Left lung (tissue), 10 donors: ENCODE data around the gene NFIA. TPM values are rescaled to one million over a fixed set of nuclear protein-coding genes. Genes with fewer than 3 reads are reported as not detected.

ENCODE experiments used
- ATAC-seq: fragments of 200-7000 bp; cut with Tn5 transposase; one replicate; pipeline ENCODE4 v1.9.1; 2020; ENCODE audit warnings: moderate library complexity
- DNase-seq, 4 donors: peaks; one replicate each; pipeline ENCODE4 v3.0.0-alpha.2; 2013 to 2020
- H3K27ac ChIP-seq, 2 donors: fragments of 200-600 bp; sonication (generic) in 1 of 2; one replicate each; pipeline versions ENCODE4 v1.5.0 to v1.8.0; 2020 to 2021
- H3K27me3 ChIP-seq, 2 donors: fragments of 200-600 bp; sonication (generic) in 1 of 2; one replicate each; pipeline versions ENCODE4 v1.5.0 to v1.8.0; 2020 to 2021
- H3K36me3 ChIP-seq, 2 donors: fragments of 200-600 bp; sonication (generic) in 1 of 2; one replicate each; pipeline versions ENCODE4 v1.5.0 to v1.8.0; 2020 to 2021
- H3K4me1 ChIP-seq, 2 donors: fragments of 200-600 bp; one replicate each; pipeline ENCODE4 v1.8.0; 2021
- H3K4me3 ChIP-seq, 2 donors: fragments of 200-600 bp; sonication (generic) in 1 of 2; one replicate each; pipeline versions ENCODE4 v1.5.0 to v1.8.0; 2020 to 2021; ENCODE audit warnings: mild to moderate bottlenecking in 1 of 2
- H3K9me3 ChIP-seq, 2 donors: fragments of 200-600 bp; sonication (generic) in 1 of 2; one replicate each; pipeline versions ENCODE4 v1.5.0 to v1.8.0; 2020 to 2021
- intact Hi-C, 2 donors: fragments of 100-400 bp; cut with DNase I; formaldehyde crosslinking; loops; one replicate each; pipeline versions ENCODE4 v1.11.2 to v1.14.2; 2022
- polyA plus RNA-seq, 6 donors: library from polyadenylated mRNA; unstranded; fragments of 120-200 nt; gene quantifications; one replicate each; pipeline ENCODE4 v1.2.1, GENCODE V29; 2013; ENCODE audit not compliant: insufficient read length in 6 of 6
- total RNA-seq, 2 donors: library from RNA; stranded (reverse); fragmentation: NEBNext Ultra II Directional; extraction: Animal tissue kit (Norgen Biotek cat#: 25700); gene quantifications; one replicate each; pipeline ENCODE4 v1.2.1, GENCODE V29; 2021
- TF ChIP-seq, protein P1 (sequence below), 2 donors: fragments of 200-600 bp; sonication (generic) in 1 of 2; IDR thresholded peaks; one replicate each; pipeline versions ENCODE4 v1.5.0 to v1.8.0; 2021; ENCODE audit warnings: antibody characterized with exemption in 2 of 2
- donor health status: DM: no; HTN: yes; CAD: no.
- donor health status: DM: no; HTN: no; CAD: no.

NFIA gene
- total and polyA plus RNA-seq, 8 donors = 30.4 to 60.7 (median 37.6) TPM

DNA sequence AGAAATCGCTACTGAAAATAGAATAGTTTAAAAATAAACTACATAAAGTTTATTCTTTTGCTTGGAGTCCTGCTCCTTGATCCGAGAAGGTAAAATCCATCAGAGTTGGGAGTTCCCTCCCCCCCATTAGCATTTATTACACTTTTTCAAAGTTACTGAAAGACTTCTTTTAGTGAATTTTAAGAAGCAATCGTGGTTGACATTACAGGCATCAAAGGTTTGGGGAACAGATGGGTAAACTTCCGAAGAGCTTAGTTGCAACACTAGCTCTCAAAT lies 31.0 kb upstream of the NFIA start:
- Histone ChIP-seq H3K27ac (peak overlapping the region; percentile 90 to 94), H3K9me3 (no peaks in the 10 kb centered on the region), H3K4me3 (peak overlapping the region in 1 of 2 donors; percentile 83), H3K27me3 (peaks cover 0 to 58% of the 10 kb centered on the region in 2 donors), H3K4me1 (peaks cover 20 to 52% of the 10 kb centered on the region in 2 donors), H3K36me3 (no peaks in the 10 kb centered on the region)
- ATAC-seq = no peak
- no peak for DNase-seq
- intact Hi-C loops = loop anchor here in 1 of 2 donors (10.0 kb wide), 2 partner anchors 283 to 403 kb away; no protein-coding TSS in a partner anchor
- TF ChIP-seq, protein P1, sequence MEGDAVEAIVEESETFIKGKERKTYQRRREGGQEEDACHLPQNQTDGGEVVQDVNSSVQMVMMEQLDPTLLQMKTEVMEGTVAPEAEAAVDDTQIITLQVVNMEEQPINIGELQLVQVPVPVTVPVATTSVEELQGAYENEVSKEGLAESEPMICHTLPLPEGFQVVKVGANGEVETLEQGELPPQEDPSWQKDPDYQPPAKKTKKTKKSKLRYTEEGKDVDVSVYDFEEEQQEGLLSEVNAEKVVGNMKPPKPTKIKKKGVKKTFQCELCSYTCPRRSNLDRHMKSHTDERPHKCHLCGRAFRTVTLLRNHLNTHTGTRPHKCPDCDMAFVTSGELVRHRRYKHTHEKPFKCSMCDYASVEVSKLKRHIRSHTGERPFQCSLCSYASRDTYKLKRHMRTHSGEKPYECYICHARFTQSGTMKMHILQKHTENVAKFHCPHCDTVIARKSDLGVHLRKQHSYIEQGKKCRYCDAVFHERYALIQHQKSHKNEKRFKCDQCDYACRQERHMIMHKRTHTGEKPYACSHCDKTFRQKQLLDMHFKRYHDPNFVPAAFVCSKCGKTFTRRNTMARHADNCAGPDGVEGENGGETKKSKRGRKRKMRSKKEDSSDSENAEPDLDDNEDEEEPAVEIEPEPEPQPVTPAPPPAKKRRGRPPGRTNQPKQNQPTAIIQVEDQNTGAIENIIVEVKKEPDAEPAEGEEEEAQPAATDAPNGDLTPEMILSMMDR (IDR thresholded peaks at IDR 0.05) = no peak

DNA sequence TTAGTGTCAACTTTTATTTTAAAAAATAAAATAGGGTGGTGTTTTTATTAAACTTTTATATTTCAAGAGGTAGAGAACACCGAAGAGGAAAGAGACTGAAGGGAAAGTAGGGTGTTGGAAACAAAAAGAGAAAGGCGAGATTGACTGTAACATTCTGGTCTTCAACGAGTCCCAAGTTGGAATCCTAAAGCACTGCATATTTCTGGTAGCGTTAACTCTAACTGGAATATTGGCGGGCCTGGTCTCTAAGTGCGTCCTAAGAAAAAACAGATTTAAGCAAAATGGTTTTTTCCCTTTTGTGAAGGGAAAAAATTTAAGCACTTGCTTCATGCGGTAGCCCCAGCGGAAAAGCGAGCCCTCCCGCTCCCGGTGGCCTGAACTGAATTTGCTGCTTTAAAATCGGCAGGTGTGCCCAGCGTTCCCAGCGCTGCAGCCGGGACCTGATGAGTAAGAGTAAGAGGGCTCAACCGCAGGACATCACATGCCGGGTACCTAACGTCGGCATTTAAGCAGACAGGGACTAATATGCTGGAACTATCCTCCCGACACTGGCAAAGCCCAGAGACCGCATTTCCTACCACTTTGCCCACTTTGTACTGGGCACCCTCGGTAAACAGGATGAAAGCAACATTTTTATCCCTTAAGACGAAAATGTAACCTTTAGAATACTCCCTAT lies 30.5 kb upstream of the NFIA start:
- DNase-seq (no peak), ATAC-seq (no peak)
- Histone ChIP-seq H3K36me3 (no peaks in the 10 kb centered on the region), H3K27me3 (peaks cover 0 to 63% of the 10 kb centered on the region in 2 donors), H3K9me3 (no peaks in the 10 kb centered on the region), H3K27ac (no peak overlapping the region), H3K4me3 (no peak overlapping the region), H3K4me1 (peaks cover 20 to 56% of the 10 kb centered on the region in 2 donors)
- TF ChIP-seq, protein P1 (IDR thresholded peaks at IDR 0.05) = no peak
- intact Hi-C loops = loop anchor here in 1 of 2 donors (10.0 kb wide), 2 partner anchors 283 to 403 kb away; no protein-coding TSS in a partner anchor

DNA sequence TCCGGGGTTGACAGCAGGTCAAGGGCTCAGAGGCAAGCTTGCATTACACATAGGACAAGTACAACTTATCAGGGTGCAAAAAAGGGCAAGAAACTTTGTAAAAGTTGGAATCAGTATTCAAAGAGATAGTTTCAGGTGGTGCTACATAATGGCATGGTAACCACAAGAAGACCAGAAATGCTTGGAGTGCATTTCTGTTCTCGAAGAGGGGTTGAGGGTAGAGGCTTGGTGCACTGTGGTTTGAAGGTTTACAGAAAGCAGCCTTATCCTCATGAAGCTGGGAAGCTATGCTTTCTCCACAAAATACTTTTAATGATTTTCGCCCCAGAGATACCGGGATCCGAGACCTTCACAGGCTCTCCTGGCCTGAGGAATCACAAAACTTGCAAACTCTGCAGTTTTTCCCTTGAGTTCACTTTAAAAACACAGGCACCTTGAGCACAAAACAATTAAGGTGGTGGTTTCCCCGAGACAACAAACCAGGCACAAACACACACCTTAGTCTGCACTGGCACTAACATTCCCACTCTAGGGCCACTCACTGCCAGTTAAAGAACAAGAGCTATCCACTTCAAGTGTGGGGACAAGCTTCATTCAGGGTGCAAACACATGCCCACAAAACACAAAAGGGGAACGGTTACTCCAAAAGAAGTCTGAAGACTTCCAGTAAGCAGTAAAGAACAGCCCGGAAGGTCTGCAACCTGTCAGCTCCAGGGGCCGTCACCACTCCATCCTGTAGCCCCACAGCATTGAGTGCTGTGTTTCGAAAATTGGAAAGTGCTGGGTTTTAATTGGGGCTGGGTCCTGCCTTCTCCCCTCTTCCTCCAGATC lies 29.8 kb upstream of the NFIA start:
- Histone ChIP-seq H3K36me3 (no peaks in the 10 kb centered on the region), H3K9me3 (no peaks in the 10 kb centered on the region), H3K4me3 (no peak overlapping the region), H3K4me1 (peaks cover 20 to 57% of the 10 kb centered on the region in 2 donors), H3K27ac (no peak overlapping the region), H3K27me3 (peaks cover 0 to 70% of the 10 kb centered on the region in 2 donors)
- DNase-seq = no peak
- peak; percentile 15 for ATAC-seq
- intact Hi-C loops = loop anchor here in 1 of 2 donors (10.0 kb wide), 2 partner anchors 282 to 402 kb away; no protein-coding TSS in a partner anchor
- TF ChIP-seq, protein P1 (IDR thresholded peaks at IDR 0.05) = no peak

DNA sequence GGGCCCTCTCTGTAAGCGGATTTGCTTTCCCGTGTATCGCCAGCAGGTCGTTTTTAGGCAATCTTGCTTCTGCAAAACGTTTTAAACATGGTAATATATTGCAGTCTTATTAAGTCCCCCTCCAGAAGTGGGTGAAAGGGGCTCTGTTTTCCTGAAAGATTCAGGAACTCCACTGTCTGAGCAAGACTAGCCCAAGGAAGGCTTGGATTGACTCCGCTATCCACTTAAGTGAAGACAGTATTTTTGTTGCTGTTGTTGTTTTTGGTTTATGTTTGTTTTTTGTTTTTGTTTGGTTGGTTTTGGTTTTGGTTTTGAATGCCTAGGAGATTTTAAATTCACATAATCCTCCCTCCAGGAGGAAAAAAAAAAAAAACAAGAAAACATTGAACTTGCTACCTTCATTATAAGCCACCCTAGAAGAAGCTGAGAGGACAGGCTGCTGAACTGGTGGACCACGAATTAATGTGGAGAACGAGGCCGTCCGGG lies 29.1 kb upstream of the NFIA start:
- intact Hi-C loops = loop anchor here in 1 of 2 donors (10.0 kb wide), 2 partner anchors 282 to 402 kb away; no protein-coding TSS in a partner anchor
- TF ChIP-seq, protein P1 (IDR thresholded peaks at IDR 0.05) = no peak
- DNase-seq (no peak), ATAC-seq (no peak)
- H3K9me3 ChIP-seq = no peaks in the 10 kb centered on the region
- H3K27me3 ChIP-seq = peaks cover 0 to 72% of the 10 kb centered on the region in 2 donors
- H3K4me3 ChIP-seq = peak overlapping the region; percentile 26 to 40
- no peaks in the 10 kb centered on the region for H3K36me3 ChIP-seq
- peak overlapping the region in 1 of 2 donors; percentile 52 for H3K27ac ChIP-seq
- peaks cover 20 to 64% of the 10 kb centered on the region in 2 donors for H3K4me1 ChIP-seq
